MG63 (cell line): Measurements from ENCODE around the gene MAMSTR. TPM values are rescaled to one million over a fixed set of nuclear protein-coding genes. Genes with fewer than 3 reads are reported as not detected.

Source experiments
- DNase-seq: peaks from one replicate; pipeline ENCODE4 v3.0.0-alpha.2; 2020
- H3K27me3 ChIP-seq: fragments of 250-450 bp; sonication (Bioruptor Pico); 2 replicates; pipeline ENCODE4 v1.5.1; 2020; ENCODE audit warnings: mild to moderate bottlenecking, moderate library complexity
- H3K36me3 ChIP-seq: fragments of 250-450 bp; sonication (Bioruptor Pico); 2 replicates; pipeline ENCODE4 v1.5.1; 2020; ENCODE audit warnings: mild to moderate bottlenecking, moderate library complexity
- H3K4me3 ChIP-seq: fragments of 250-450 bp; sonication (Bioruptor Pico); 2 replicates; pipeline ENCODE4 v1.5.1; 2020; ENCODE audit warnings: mild to moderate bottlenecking, moderate library complexity
- H3K9me3 ChIP-seq: fragments of 250-450 bp; sonication (Bioruptor Pico); 2 replicates; pipeline ENCODE4 v1.5.1; 2020; ENCODE audit warnings: mild to moderate bottlenecking, moderate library complexity
- total RNA-seq: library from RNA; depleted of rRNA; stranded (reverse); fragments of >200 nt; shearing (Covaris generic); gene quantifications from 2 replicates; pipeline ENCODE4 v1.2.3, GENCODE V29; 2014; ENCODE audit warnings: low replicate concordance

MAMSTR gene
- total RNA-seq, 1 experiment from 2014 or later: 0.79 TPM

DNA sequence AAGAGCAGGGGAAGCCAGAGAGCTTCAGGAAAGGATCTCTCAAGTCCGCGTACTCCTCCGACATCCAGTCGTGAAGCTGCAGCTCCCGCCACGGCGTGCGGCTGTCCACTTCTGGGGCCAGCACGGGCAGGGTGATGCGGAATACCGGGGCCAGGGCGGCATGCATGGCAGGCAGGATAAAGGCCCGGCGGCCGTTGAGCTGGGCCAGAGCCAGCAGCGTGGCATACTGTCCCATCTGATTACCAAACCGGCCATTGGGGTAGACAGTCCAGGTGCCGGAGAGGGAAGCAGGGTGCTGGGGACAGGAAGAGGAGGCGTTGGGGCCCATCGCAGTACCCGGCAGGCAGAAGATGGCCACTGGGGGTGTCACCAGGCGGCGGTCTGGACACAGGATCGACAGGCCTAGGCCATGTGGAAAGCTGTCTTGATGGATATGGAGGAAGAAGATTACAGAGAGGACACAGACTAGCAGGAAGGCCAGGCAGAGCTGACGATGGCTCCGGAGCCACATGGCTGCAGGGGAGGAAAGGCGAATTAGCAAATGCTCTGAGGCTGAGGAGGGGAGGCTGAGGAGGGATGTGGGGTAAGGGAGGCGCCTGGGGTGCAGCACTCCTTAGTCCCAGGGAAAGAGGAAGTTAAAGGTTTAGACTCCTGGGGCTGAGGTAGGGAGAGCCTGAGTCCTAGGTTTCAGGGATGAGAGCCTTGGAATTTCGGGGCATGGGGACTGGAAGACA lies 31.4 kb upstream of the MAMSTR start:
- H3K27me3 ChIP-seq: no peaks in the 10 kb centered on the region
- H3K36me3 ChIP-seq: no peaks in the 10 kb centered on the region
- H3K9me3 ChIP-seq: no peaks in the 10 kb centered on the region
- H3K4me3 ChIP-seq: no peak overlapping the region
- no peak for DNase-seq

DNA sequence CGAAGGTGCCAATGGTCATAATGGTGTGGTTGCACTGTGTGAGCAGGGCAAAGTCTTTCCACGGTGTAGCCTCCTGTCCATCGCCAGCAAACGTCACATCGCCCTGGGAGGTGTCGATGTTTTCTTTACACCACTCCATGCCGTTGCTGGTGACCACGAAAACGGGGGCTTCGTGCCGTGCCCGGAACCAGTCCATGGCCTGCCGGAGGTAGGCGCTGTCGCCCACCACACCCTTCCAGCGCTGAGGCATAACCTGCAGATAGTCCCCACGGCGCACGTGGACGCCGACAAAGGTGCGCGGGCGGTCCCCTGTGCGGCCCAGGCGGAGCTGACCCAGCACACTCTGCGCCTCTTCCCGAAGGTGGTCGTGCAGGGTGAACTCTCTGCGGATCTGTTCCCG lies 30.8 kb upstream of the MAMSTR start:
- Histone ChIP-seq H3K9me3 (no peaks in the 10 kb centered on the region), H3K27me3 (no peaks in the 10 kb centered on the region), H3K36me3 (no peaks in the 10 kb centered on the region), H3K4me3 (no peak overlapping the region)
- DNase-seq: no peak

DNA sequence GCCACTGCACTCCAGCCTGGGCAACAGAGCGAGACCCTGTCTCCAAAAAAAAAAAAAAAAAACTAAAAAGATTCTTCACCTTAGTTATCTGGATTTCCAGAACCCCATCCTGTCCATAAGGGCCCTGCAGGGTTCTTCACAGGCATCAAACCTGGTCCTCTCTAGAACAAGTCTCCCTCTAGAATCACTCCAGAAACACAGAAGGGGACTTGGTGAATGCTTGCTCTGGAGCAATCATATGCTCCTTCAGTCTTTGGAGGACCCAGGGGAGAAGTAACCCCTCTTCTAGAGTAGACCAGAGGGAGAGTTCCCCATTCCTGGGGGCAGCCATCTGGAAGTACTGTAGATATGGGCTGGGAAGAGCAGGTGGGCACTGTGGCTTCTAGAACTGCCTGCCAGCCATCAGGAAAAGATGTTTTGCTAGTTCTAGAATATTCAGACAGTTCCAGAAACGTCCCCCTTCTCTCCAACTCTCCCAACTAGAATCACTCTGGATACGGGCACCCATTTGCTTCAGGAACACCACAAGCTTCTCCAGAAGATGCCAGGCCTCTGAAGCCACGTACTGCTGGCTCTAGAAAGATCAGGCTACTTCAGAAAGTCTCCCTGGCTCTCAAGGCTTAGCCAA lies 30.2 kb upstream of the MAMSTR start:
- DNase-seq: no peak
- Histone ChIP-seq H3K27me3 (no peaks in the 10 kb centered on the region), H3K36me3 (no peaks in the 10 kb centered on the region), H3K9me3 (no peaks in the 10 kb centered on the region), H3K4me3 (no peak overlapping the region)

DNA sequence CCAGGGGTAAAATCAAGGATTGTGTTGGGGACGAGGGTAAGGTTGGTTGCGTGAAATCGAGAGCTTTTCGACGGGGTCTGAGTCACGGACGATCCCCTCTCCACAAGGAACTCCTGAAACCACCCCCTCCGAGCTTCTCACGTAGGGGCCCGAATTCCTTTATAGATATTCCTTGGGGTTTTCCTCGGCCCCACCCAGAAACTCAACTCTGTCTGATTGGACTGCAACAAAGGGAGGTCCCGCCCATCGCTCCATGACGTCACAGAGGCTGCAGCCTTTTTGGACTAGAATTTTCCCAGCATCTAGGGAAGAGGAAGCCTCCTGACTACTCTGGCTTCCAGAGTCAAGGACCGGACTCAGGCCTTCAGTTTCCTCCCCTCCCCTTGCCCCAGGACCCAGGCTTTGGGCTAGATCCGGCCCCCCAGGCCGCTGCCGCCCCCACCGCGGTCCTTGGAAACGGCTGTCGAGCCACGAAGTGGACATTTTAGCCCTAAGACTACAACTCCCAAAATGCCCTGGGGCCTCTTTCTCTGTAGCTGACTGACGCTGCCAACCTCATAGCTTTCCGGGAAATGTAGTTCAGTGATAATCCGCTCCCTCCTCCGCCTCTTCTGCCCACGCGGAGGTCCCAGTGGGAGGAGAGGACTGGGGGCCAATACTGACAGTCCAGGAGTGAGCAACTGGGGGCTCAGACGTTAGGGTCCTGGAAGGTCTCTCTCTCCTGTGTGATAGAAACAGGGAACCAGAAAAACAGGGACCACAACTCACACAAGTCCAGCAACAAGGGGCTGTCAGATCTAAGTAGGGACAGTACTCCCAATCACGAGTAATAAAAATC lies 27.4 kb upstream of the MAMSTR start, which contains the start of gene IZUMO1:
Gene IZUMO1, minus strand, starts transcription at position 172 of the 838 bp plus-strand sequence. CDS start 1,050 bp downstream, outside the sequence.
- H3K4me3 ChIP-seq: no peak within 1 kb of the TSS
- no peaks in the 10 kb centered on the region for H3K9me3 ChIP-seq
- DNase-seq: no peak
- no peaks in the 10 kb centered on the region for H3K36me3 ChIP-seq
- no peaks in the 10 kb centered on the region for H3K27me3 ChIP-seq

DNA sequence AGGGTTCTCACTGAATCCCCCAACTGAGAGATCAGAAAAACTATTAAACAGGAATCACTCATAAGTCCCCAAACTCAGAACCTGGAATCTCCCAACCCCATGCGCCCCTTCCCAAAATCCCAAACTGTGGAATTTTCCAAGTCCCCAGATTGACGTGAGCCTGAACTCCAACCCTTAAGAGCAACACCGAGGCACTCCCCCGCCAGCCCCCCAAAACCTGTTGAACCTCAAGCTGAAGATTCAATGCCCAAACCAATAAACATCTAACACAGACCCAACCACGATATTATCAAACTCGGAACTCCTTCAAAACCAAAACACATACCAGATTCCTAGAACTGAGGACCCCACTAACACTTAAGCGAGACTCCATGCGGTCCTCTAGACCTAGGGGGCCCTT lies 26.6 kb upstream of the MAMSTR start:
- Histone ChIP-seq H3K4me3 (no peak overlapping the region), H3K36me3 (no peaks in the 10 kb centered on the region), H3K27me3 (no peaks in the 10 kb centered on the region), H3K9me3 (no peaks in the 10 kb centered on the region)
- no peak for DNase-seq

DNA sequence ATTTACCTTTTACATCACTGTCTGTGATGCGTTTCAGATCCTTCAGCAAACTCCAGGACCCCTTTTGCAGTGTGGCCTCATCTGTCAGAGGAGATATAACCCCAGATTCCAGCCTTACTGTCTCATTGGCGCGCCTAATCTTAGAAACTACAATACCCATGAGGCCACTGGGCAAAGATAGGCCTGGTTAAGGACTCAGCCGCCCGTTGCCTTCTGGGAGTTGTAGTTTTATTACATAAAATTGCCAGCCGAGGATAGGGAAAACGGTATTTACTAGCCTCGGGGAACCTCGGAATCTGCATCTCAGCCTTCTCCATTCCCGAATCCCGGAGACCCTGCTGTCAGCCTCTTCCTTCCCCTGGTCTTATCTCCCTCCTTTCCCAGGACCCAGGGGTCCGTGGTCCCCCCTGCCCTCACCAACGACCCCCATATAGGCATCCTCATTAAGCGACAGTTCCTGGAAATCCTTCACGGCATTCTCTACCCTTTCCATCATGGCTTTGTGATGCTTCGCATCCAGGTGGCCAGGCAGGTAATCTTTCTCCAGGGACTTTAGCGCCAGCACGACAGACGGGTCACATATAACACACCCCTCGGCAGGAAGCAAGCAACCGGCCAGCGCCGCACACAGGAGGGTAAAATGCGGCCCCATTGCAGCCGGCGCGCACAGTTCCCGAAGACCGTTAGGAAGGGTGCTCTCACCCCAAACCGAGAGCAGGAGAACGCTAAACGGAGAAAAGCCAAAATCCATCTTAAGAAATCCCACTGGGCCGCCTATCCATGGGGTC lies 25.9 kb upstream of the MAMSTR start:
- H3K36me3 ChIP-seq: no peaks in the 10 kb centered on the region
- H3K9me3 ChIP-seq: no peaks in the 10 kb centered on the region
- H3K4me3 ChIP-seq: no peak overlapping the region
- DNase-seq: peak; percentile 63
- no peaks in the 10 kb centered on the region for H3K27me3 ChIP-seq

DNA sequence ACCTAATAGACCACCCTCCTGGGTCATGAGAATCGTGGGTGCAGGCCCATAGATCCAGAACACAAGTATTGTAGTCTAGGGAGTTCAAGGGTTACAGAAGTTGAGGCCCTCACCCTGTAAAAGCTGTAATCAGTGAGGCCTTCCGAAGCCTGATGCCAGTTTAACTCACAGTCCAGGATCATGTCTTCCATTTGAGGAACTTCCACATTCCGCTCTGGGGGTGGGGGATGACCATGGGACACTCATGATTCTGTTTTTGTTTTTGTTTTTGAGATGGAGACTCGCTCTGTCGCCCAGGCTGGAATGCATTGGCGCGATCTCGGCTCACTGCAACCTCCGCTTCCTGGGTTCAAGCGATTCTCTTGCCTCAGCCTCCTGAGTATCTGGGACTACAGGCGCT lies 22.6 kb upstream of the MAMSTR start:
- Histone ChIP-seq H3K36me3 (no peaks in the 10 kb centered on the region), H3K4me3 (no peak overlapping the region), H3K27me3 (no peaks in the 10 kb centered on the region), H3K9me3 (no peaks in the 10 kb centered on the region)
- no peak for DNase-seq

DNA sequence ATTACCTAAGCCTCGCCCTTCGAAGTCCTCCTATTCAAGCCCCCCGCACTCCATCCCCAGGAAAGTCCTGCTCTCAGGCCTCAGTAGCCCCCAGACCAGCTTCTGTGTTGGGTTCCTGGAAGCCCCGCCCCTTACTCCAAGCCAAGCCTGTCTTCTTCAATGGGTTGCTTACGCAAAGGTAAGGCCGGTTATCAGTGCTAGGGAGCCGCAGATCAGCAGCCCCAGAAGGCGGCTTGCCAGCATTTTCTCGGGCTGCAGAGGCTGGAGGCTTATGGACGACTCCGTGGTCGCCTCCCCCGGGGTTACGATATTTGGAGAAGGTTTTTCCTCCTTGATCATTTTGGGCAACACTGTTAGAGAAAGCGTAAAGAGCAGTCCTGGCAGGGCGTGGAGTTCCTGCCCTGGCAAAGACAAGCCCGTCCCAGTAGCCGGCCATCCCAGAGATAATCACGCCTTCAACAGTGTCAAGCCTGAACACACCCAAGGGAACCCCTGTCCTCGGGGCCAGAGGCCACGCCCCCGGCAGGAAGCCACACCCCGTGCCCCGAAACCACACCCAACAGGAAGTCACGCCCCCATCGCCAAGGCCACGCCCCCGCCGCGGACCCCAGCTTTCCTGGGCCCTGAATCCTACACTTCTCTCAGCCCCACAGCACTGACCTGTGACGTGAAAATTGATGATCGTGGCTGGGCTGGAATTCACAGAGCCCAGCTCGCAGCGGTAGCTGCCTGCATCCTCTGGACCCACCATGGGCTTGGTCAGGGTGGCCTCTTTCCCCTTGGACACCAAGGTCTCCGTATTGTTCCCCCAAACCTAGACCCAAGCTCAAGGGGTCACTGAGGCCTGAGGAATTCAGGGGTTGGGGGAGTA lies 21.8 kb upstream of the MAMSTR start:
- Histone ChIP-seq H3K4me3 (no peak overlapping the region), H3K9me3 (no peaks in the 10 kb centered on the region), H3K36me3 (no peaks in the 10 kb centered on the region), H3K27me3 (no peaks in the 10 kb centered on the region)
- DNase-seq: no peak

DNA sequence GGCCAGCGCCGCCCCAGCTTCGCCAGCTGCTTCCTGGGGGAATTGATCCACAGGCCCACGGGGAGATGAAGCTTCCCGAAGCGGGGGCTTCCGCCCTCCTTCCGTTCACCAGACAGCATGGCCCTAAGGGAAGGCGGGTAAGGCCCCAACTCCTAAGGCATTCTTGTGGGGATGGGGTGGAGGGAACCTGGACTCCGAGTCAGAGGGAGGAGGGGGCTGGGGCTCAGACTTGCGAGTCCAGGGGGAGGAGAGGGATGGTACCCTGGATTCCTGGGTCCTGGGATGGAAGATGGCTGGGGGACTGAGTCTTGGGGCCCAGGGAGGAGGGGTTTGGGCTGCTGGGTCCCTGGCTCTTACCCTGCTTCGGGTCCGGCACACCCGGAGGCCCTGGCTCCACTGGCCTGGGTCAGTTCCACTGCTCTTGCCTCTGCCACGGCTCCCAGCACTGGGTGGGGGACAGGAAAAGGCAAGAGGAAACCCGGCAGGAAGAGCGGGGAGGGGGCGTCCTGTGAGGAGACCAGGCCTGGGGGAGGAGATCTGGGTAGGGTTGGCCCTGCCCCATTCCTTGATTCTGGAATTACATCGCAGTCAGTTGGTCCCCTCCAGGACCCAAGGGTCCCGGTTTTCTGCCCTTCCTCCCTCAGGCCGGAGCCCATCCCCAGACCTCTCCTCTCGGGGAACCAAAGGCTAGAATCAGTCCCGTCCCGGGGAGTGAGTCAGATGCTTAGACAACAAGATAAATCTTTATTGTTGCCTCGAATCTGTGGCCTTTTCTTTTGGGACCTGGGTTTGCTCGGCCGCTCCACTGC lies 20.8 kb upstream of the MAMSTR start, which contains the start of gene RASIP1:
Gene RASIP1, minus strand, starts transcription at position 447 of the 809 bp plus-strand sequence. Its CDS starts 328 bp downstream, at position 119.
- no peaks in the 10 kb centered on the region for H3K9me3 ChIP-seq
- H3K27me3 ChIP-seq: no peaks in the 10 kb centered on the region
- H3K4me3 ChIP-seq: no peak within 1 kb of the TSS
- no peaks in the 10 kb centered on the region for H3K36me3 ChIP-seq
- no peak for DNase-seq

DNA sequence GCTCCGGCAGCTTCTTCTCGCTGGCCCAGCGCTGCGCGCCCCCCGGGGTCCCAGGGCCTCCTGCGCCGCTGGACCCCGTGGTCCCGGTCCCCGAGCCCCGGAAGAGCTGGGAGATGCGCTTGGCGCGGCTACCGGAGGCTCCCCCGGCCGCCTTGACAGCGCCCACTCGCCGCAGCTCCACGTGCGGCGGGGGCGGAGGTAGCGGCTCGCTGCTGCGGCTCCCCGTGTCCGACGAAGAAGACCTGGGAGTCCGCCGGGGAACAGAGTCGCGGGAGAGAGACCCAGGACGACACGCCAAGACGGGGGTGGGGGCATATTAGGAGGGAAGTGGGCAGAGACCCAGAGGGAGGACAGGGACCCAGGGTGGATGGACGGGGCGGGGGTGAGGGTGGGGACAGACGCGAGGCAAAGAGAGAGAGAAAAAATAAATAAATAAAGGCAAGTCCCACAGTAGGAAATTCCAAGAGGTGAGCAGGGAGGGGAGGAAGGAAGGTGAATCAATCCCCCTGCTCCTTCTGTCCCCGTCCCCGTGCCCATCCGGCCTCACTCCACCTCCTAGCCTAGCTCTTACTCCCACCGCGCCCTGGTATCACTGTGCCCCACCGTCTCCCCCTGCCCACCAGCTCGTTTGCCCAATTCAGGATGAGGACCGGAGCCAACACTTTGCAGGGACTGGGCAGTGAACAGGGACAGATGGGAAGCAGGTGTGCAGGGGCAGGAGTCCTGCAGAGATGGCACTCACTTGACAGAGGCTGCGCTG lies 20.1 kb upstream of the MAMSTR start:
- no peaks in the 10 kb centered on the region for H3K36me3 ChIP-seq
- no peak for DNase-seq
- H3K4me3 ChIP-seq: no peak overlapping the region; the same call in 1 of the 2 replicates
- H3K9me3 ChIP-seq: no peaks in the 10 kb centered on the region
- H3K27me3 ChIP-seq: no peaks in the 10 kb centered on the region

DNA sequence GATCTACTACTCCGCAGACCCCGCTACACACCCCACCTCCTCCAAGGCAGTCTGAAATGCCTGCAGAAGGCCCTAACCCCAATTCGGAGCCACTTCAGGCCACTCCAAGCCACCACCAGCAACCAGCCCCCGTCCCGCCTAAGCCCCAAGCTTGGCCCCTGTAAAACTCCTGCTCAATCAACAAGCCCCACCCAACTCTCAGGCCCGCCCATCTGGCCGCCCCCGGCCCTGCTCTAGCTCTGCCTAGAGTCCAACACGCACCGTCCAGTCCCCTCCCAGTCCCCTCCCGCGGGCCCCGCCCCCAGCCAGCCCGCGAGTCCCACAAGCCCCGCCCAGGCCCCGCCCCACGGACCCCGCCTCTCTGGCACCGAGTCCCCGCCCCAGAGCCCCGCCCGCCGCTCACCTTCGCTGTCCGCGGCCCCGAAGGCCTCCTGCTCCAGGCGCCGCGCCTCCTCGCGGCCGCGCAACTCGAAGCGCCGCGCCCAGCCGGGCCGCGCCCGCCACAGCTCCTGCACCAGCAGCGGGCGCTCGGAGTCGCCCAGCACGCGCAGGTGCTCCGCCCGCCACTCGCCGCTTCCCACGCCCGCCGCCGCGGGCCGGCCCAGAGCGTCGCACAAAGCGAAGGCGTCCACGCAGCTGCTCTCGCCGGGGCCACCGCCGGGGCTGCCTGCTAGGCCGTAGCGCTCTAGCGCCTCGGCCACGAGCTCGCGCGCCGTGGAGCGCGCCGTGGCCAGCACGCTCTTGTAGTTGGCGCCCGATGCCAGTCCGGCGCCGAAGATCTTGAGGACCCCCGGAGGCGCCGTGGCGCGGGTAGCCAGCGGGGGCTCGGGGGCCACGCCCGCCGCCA lies 19.3 kb upstream of the MAMSTR start:
- no peaks in the 10 kb centered on the region for H3K9me3 ChIP-seq
- no peaks in the 10 kb centered on the region for H3K27me3 ChIP-seq
- no peaks in the 10 kb centered on the region for H3K36me3 ChIP-seq
- DNase-seq: peak; percentile 95
- H3K4me3 ChIP-seq: peak overlapping the region; percentile 29

DNA sequence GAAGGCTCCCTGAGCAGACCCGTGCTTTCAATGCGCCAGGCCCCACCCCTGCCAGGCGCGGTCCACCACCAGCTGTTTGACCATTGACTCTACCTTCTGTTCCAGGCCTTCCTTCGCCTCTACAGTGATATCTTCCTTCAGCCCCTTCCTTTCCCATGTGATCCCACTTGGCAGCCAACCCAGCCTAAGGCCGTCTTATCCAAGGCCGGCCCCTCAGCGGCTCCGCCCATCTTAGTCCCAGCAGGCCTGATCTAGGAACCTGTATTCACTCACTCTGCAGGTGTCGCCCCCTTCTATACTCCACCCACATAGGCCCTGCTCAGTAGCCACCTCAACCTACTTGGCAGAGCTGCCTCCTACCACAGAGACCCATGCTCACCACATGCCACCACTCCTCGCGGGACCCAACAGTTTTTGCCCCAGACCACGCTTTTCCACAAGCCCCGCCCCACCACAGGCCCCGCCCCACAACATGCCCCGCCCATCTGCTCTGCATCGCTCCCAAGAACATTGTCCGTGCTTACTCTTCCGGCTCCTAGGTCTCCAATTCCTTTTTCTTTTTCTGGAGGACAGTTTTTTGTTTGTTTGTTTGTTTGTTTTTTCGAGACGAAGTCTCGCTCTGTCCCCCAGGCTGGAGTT lies 18.0 kb upstream of the MAMSTR start:
- no peaks in the 10 kb centered on the region for H3K36me3 ChIP-seq
- no peaks in the 10 kb centered on the region for H3K9me3 ChIP-seq
- H3K4me3 ChIP-seq: no peak overlapping the region
- no peak for DNase-seq
- H3K27me3 ChIP-seq: no peaks in the 10 kb centered on the region

DNA sequence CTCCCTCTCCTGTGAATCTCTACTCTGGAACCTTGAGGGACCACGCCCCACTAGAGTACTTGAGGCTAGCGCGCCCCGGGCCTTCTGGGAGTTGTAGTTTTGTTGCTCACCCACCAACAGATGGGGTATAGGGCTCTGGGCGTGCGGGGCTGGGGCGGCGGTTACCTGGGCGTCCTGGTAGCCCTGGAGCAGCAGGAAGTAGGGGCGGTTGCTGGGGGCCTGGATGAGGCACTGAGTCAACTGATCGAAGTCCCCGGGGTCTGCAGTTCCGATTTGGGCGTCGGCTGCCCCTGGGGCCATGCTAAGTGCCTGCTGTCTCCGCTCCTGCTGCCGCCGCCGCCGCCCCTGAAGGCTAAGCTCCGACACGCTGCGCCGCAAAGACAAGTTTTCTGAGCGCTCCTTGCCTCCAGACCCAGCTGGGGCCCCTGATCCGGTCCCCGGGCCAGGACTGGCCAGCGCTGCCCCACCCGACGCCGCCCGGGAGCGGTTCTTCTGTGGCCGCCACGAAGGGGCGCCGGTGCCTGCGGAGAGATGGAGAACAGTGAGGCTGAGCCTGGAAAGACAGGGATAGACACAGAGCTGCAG lies 15.6 kb upstream of the MAMSTR start:
- Histone ChIP-seq H3K27me3 (peaks cover 2% of the 10 kb centered on the region; the same call in 1 of the 2 replicates), H3K9me3 (no peaks in the 10 kb centered on the region), H3K36me3 (no peaks in the 10 kb centered on the region), H3K4me3 (no peak overlapping the region)
- DNase-seq: no peak
